RWPE1 (cell line): Measurements from ENCODE around the gene MEGF11.
"Not testable (repeated sequence)": the region's sequence is repeated elsewhere in the genome, so short reads cannot be mapped to it uniquely, and the experiment has no call there.

ENCODE experiments used
- CTCF ChIA-PET: fragments of 350-600 bp; sonication (Branson Sonifier 250); formaldehyde crosslinking; extraction: SDS; loops from one replicate; lab custom pipeline; 2021; lab: Yijun Ruan, JAX
- POLR2A ChIA-PET: fragments of 400-600 bp; formaldehyde crosslinking; extraction: SDS; loops from one replicate; lab custom pipeline; 2020; ENCODE audit warnings: antibody characterized with exemption; ENCODE audit not compliant: low non-redundant PET; lab: Yijun Ruan, JAX
- DNase-seq: peaks from one replicate; pipeline ENCODE4 v3.0.0; 2012; ENCODE audit warnings: low spot score
- H3K27ac ChIP-seq: fragments of 450-650 bp; 2 replicates; pipeline ENCODE4 v1.5.1; 2017
- TF ChIP-seq, protein P1 (sequence below): fragments of 450-650 bp; conservative IDR thresholded peaks from 2 replicates; pipeline ENCODE4 v1.5.1; 2017; ENCODE audit warnings: low read depth, mild to moderate bottlenecking

The MEGF11 gene

GRCh38 chr15:65869954-65870871 is 383.3 kb downstream of the MEGF11 start:
- peak overlapping the region; percentile 91 for H3K27ac ChIP-seq
- POLR2A ChIA-PET, result interaction anchor here (0.7 kb wide), 2 partner anchors 124 to 1597 kb away, joined by 3 read pairs; no protein-coding TSS in a partner anchor
- TF ChIP-seq, protein P1, sequence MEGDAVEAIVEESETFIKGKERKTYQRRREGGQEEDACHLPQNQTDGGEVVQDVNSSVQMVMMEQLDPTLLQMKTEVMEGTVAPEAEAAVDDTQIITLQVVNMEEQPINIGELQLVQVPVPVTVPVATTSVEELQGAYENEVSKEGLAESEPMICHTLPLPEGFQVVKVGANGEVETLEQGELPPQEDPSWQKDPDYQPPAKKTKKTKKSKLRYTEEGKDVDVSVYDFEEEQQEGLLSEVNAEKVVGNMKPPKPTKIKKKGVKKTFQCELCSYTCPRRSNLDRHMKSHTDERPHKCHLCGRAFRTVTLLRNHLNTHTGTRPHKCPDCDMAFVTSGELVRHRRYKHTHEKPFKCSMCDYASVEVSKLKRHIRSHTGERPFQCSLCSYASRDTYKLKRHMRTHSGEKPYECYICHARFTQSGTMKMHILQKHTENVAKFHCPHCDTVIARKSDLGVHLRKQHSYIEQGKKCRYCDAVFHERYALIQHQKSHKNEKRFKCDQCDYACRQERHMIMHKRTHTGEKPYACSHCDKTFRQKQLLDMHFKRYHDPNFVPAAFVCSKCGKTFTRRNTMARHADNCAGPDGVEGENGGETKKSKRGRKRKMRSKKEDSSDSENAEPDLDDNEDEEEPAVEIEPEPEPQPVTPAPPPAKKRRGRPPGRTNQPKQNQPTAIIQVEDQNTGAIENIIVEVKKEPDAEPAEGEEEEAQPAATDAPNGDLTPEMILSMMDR, result no peak
- peak; percentile 43 for DNase-seq
- CTCF ChIA-PET, result interaction anchor here (0.6 to 2.1 kb wide), 4 partner anchors 14 to 776 kb away, joined by 3 to 6 read pairs (median 3); no protein-coding TSS in a partner anchor

DNA sequence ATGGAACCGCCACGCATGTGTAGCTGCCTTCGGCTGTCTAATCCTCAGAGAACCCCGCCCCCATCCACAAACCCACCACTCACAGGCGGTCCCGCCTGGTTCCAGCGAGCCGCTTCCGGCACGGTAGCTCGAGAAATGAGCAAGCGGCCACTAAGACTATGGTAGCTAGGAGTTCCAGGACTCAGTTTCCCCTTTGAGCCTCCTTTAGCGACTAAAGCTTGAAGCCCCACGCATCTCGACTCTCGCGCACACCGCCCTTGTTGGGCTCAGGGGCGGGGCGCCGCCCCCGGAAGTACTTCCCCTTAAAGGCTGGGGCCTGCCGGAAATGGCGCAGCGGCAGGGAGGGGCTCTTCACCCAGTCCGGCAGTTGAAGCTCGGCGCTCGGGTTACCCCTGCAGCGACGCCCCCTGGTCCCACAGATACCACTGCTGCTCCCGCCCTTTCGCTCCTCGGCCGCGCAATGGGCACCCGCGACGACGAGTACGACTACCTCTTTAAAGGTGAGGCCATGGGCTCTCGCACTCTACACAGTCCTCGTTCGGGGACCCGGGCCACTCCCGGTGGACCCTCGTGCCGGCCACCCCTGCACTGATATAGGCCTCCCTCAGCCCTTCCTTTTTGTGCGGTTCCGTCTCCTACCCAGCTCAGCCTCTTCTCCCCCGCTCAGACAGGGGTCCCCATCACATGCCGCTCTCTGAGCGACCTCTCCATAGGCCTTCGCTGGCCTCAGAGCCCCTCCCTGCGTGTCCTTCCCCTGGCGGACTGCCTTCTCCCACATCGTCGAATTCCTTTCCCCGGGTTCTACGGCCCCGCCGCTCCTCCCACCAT is 384.2 kb downstream of the MEGF11 start, which contains the start of gene RAB11A:
Gene RAB11A, plus strand, starts transcription at position 366 of the 828 bp plus-strand sequence. Its CDS starts 95 bp downstream, at position 461.
- H3K27ac ChIP-seq, result peak within 1 kb of the TSS; percentile 91
- TF ChIP-seq, protein P1, result peak; percentile 68
- CTCF ChIA-PET, result interaction anchor here (0.5 to 0.9 kb wide), 3 partner anchors 78 to 775 kb away, joined by 3 read pairs; no protein-coding TSS in a partner anchor
- peak; percentile 98 for DNase-seq
- POLR2A ChIA-PET, result interaction anchor here (0.7 to 0.8 kb wide), 3 partner anchors 37 to 1596 kb away, joined by 3 to 4 read pairs (median 3); no protein-coding TSS in a partner anchor

GRCh38 chr15:65868546-65869125 is 384.9 kb downstream of the MEGF11 start:
- peak overlapping the region; percentile 91 for H3K27ac ChIP-seq
- ChIA-PET CTCF (interaction anchor here (0.5 to 0.9 kb wide), 4 partner anchors 26 to 350 kb away, joined by 3 to 4 read pairs (median 3); no protein-coding TSS in a partner anchor), POLR2A (interaction anchor here (0.6 to 0.8 kb wide), 2 partner anchors 30 to 36 kb away, joined by 4 to 6 read pairs; no protein-coding TSS in a partner anchor)
- TF ChIP-seq, protein P1, result no peak
- peak; percentile 3 for DNase-seq

GRCh38 chr15:65867933-65868332 is 385.6 kb downstream of the MEGF11 start:
- CTCF ChIA-PET, result interaction anchor here (0.6 kb wide), 1 partner anchor 38 kb away, joined by 3 read pairs; no protein-coding TSS in a partner anchor
- DNase-seq, H3K27ac ChIP-seq, POLR2A ChIA-PET: not testable (repeated sequence)

DNA sequence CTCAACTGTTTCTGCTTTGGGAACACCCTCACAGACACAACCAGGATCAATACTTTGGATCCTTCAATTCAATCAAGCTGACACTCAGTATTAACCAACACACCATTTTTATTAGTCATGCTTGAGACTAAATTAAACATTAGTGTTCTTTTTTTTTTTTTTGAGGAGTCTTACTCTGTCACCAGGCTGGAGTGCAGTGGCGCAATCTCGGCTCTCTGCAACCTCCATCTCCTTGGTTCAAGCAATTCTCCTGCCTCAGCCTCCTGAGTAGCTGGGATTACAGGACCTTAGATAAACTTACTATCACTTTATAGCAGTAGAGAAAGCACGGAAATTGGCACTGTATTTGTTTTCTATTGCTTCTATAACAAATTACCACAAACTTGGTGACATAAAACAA is 386.3 kb downstream of the MEGF11 start:
- CTCF ChIA-PET, result interaction anchor here (0.5 kb wide), 1 partner anchor 271 kb away, joined by 3 read pairs; no protein-coding TSS in a partner anchor
- TF ChIP-seq, protein P1, result no peak
- H3K27ac ChIP-seq, result no peak overlapping the region
- POLR2A ChIA-PET, result interaction anchor here (0.6 kb wide), 1 partner anchor 256 kb away, joined by 3 read pairs; the partner anchor contains the start of gene INTS14
- no peak for DNase-seq

DNA sequence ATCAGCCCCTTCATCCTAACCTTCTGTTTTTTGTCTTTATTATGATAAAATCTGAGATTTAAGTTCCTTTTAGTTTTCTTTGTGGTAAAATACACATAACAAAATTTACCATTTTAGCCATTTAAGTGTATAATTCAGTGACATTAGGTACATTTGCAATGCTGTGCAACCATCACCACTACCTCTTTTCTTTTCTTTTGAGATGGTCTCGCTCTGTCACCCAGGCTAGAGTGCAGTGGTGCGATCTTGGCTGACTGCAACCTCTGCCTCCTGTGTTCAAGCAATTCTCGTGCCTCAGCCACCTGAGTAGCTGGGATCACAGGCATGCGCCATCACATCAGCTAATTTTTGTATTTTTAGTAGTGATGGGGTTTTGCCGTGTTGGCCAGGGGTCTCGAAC is 390.4 kb downstream of the MEGF11 start:
- no peak overlapping the region for H3K27ac ChIP-seq
- TF ChIP-seq, protein P1, result no peak
- no peak for DNase-seq
- POLR2A ChIA-PET, result no interaction called here
- CTCF ChIA-PET, result interaction anchor here (0.5 kb wide), 1 partner anchor 30 kb away, joined by 3 read pairs; no protein-coding TSS in a partner anchor
